Measurements from ENCODE around the gene PHPT1. TPM values are rescaled to one million over a fixed set of nuclear protein-coding genes. Genes with fewer than 3 reads are reported as not detected.

PHPT1 gene
- total RNA-seq, 4 donors from 2014 or later = 42.6 to 71.0 (median 66.7) TPM

GRCh38 chr9:136815422-136815782 is 33.8 kb upstream of the PHPT1 start:
- Histone ChIP-seq H3K27ac (no peak overlapping the region), H3K4me3 (no peak overlapping the region), H3K36me3 (peaks cover 0 to 39% (median 0%) of the 10 kb centered on the region in 3 donors), H3K4me1 (peaks cover 0 to 16% (median 2%) of the 10 kb centered on the region in 4 donors), H3K9me3 (no peaks in the 10 kb centered on the region), H3K27me3 (no peaks in the 10 kb centered on the region)
- 0 to 34% methylated on average over 1 of the region's 1 CpG for WGBS, 2 donors
- no peak for DNase-seq (ENCODE audit: low spot score in 2 of 2)
- TF ChIP-seq EP300 (IDR thresholded peaks at IDR 0.05) = no peak
- TF ChIP-seq CTCF (IDR thresholded peaks at IDR 0.05) = no peak
- TF ChIP-seq POLR2A (IDR thresholded peaks at IDR 0.05) = no peak

- WGBS, 2 donors = 23 to 32% methylated on average over 24 to 32 of the region's 83 CpGs
- DNase-seq (ENCODE audit: low spot score in 2 of 2) = no peak
- TF ChIP-seq CTCF (IDR thresholded peaks at IDR 0.05) = no peak
- no peak for TF ChIP-seq EP300 (IDR thresholded peaks at IDR 0.05)
- no peak for TF ChIP-seq POLR2A (IDR thresholded peaks at IDR 0.05)
- Histone ChIP-seq H3K27me3 (no peaks in the 10 kb centered on the region), H3K4me3 (peak overlapping the region; percentile 12 to 50 (median 34)), H3K4me1 (peaks cover 0 to 18% (median 5%) of the 10 kb centered on the region in 4 donors), H3K27ac (peak overlapping the region in 3 of 4 donors; percentile 6 to 61 (median 15)), H3K36me3 (peaks cover 0 to 36% (median 0%) of the 10 kb centered on the region in 3 donors), H3K9me3 (no peaks in the 10 kb centered on the region)
Measured at GRCh38 chr9:136820971-136821825, 28.0 kb upstream of the PHPT1 start.

GRCh38 chr9:136821826-136822544 is 27.2 kb upstream of the PHPT1 start:
- Histone ChIP-seq H3K27ac (peak overlapping the region in 1 of 4 donors; percentile 61), H3K9me3 (no peaks in the 10 kb centered on the region), H3K36me3 (peaks cover 0 to 42% (median 0%) of the 10 kb centered on the region in 3 donors), H3K27me3 (no peaks in the 10 kb centered on the region), H3K4me3 (peak overlapping the region in 2 of 4 donors; percentile 35 to 50), H3K4me1 (peaks cover 0 to 18% (median 5%) of the 10 kb centered on the region in 4 donors)
- no peak for DNase-seq (ENCODE audit: low spot score in 2 of 2)
- WGBS, 2 donors = 78 to 84% methylated on average over 32 to 40 of the region's 42 CpGs
- TF ChIP-seq POLR2A (IDR thresholded peaks at IDR 0.05) (no peak), EP300 (IDR thresholded peaks at IDR 0.05) (no peak), CTCF (IDR thresholded peaks at IDR 0.05) (no peak)

- no peaks in the 10 kb centered on the region for H3K9me3 ChIP-seq
- H3K27me3 ChIP-seq = no peaks in the 10 kb centered on the region
- H3K4me1 ChIP-seq = peaks cover 0 to 18% (median 5%) of the 10 kb centered on the region in 4 donors
- H3K27ac ChIP-seq = no peak overlapping the region
- no peak for TF ChIP-seq CTCF (IDR thresholded peaks at IDR 0.05)
- TF ChIP-seq EP300 (IDR thresholded peaks at IDR 0.05) = no peak
- no peak for TF ChIP-seq POLR2A (IDR thresholded peaks at IDR 0.05)
- peaks cover 0 to 55% (median 0%) of the 10 kb centered on the region in 3 donors for H3K36me3 ChIP-seq
- no peak for DNase-seq (ENCODE audit: low spot score in 2 of 2)
- H3K4me3 ChIP-seq = no peak overlapping the region
- 87% methylated on average over 27 to 30 of the region's 30 CpGs for WGBS, 2 donors
Measured at GRCh38 chr9:136823136-136824046, 25.8 kb upstream of the PHPT1 start.
